Progenitor cell of endocrine pancreas (in vitro differentiated cells): ENCODE results near the gene BTBD9. TPM values are rescaled to one million over a fixed set of nuclear protein-coding genes. Genes with fewer than 3 reads are reported as not detected.

ENCODE experiments used
- DNase-seq: peaks from one replicate; pipeline ENCODE4 v3.0.0; 2021; ENCODE audit warnings: low spot score; ENCODE audit not compliant: unreplicated experiment
- H3K27ac Mint-ChIP-seq: 2 replicates; pipeline ENCODE4 v1.8.0; 2021; ENCODE audit warnings: mild to moderate bottlenecking, moderate library complexity, mixed read lengths
- H3K27me3 Mint-ChIP-seq: 2 replicates; pipeline ENCODE4 v1.8.0; 2021; ENCODE audit warnings: mixed read lengths
- H3K36me3 Mint-ChIP-seq: 2 replicates; pipeline ENCODE4 v1.8.0; 2022; ENCODE audit warnings: mixed read lengths; ENCODE audit not compliant: insufficient read depth
- H3K4me1 Mint-ChIP-seq: 2 replicates; pipeline ENCODE4 v1.8.0; 2021; ENCODE audit warnings: low read depth, mixed read lengths
- H3K4me3 Mint-ChIP-seq: 2 replicates; pipeline ENCODE4 v1.8.0; 2021; ENCODE audit warnings: low read depth, mild to moderate bottlenecking, moderate library complexity, mixed read lengths
- H3K9me3 Mint-ChIP-seq: 2 replicates; pipeline ENCODE4 v1.8.0; 2021; ENCODE audit warnings: low read depth, mixed read lengths
- total RNA-seq: library from RNA; stranded (reverse); gene quantifications from 2 replicates; pipeline ENCODE4 v1.2.1, GENCODE V29; 2021
- TF ChIP-seq, protein P1 (sequence below): fragments of 200-600 bp; sonication (generic); IDR thresholded peaks from one replicate; pipeline ENCODE4 v1.5.0; 2021; ENCODE audit warnings: antibody characterized with exemption, mild to moderate bottlenecking; ENCODE audit not compliant: unreplicated experiment

The BTBD9 gene
- total RNA-seq, 1 donor from 2014 or later: 25.9 TPM

DNA sequence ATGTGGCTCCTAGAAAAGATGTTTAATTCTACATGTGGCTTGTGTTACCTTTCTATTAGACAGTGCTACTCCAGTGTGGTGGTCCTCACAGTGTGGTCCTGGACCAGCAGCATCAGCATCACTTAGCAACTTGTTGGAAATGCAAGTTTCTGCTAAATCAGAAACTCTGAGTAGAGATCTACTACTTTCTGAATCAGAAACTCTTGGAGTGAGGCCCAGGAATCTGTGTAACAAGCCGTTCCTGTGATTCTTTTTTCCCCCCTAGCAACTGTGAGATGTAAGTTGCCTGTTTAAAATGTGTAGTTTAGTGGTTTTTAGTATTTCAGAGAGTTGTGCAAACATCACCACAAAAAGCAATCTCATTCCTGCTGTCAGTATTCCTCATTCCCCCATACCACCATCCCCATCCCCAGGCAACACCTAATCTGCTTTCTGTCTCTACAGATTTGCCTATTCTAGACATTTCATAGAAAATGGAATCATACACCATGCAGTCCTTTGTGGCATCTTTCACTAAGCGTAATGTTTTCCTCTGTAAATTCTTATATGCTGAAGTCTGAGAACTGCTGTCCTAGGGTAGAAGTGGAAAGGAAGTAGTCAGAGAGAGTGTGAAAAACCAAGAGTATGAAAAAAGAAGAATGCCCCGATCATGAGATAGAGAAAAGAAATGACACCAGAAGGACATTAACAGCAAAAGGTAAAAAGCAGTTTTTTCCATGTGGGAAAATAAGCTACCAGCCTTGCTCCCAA, 18.9 kb upstream of the BTBD9 start:
- H3K36me3 Mint-ChIP-seq: peaks cover 6% of the 10 kb centered on the region
- no peak for DNase-seq
- no peaks in the 10 kb centered on the region for H3K27me3 Mint-ChIP-seq
- no peak overlapping the region for H3K4me3 Mint-ChIP-seq
- TF ChIP-seq, protein P1, sequence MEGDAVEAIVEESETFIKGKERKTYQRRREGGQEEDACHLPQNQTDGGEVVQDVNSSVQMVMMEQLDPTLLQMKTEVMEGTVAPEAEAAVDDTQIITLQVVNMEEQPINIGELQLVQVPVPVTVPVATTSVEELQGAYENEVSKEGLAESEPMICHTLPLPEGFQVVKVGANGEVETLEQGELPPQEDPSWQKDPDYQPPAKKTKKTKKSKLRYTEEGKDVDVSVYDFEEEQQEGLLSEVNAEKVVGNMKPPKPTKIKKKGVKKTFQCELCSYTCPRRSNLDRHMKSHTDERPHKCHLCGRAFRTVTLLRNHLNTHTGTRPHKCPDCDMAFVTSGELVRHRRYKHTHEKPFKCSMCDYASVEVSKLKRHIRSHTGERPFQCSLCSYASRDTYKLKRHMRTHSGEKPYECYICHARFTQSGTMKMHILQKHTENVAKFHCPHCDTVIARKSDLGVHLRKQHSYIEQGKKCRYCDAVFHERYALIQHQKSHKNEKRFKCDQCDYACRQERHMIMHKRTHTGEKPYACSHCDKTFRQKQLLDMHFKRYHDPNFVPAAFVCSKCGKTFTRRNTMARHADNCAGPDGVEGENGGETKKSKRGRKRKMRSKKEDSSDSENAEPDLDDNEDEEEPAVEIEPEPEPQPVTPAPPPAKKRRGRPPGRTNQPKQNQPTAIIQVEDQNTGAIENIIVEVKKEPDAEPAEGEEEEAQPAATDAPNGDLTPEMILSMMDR: no peak
- no peak overlapping the region for H3K27ac Mint-ChIP-seq
- no peaks in the 10 kb centered on the region for H3K4me1 Mint-ChIP-seq
- no peaks in the 10 kb centered on the region for H3K9me3 Mint-ChIP-seq

DNA sequence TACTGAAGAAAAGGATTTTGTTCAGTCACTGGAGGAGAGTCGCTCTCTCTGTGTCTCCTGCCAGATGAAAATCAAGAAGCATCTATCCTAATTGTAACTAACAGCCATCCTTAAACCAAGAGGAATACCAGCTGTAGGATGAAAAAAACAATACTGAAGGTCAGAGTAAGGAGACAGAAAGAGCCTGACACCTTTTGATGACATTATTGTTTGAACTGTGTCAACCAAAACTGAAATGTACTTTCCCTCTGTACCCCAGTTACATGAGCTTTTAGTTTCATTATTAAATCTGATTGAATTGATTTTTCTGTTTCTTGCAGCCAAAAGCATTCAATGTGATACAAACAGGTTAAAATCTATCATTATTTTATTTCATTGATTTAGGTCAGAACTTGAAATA, 17.2 kb upstream of the BTBD9 start:
- Mint-ChIP-seq H3K4me3 (no peak overlapping the region), H3K27ac (no peak overlapping the region), H3K9me3 (no peaks in the 10 kb centered on the region), H3K4me1 (no peaks in the 10 kb centered on the region), H3K36me3 (peaks cover 6% of the 10 kb centered on the region), H3K27me3 (no peaks in the 10 kb centered on the region)
- no peak for DNase-seq
- TF ChIP-seq, protein P1: no peak

DNA sequence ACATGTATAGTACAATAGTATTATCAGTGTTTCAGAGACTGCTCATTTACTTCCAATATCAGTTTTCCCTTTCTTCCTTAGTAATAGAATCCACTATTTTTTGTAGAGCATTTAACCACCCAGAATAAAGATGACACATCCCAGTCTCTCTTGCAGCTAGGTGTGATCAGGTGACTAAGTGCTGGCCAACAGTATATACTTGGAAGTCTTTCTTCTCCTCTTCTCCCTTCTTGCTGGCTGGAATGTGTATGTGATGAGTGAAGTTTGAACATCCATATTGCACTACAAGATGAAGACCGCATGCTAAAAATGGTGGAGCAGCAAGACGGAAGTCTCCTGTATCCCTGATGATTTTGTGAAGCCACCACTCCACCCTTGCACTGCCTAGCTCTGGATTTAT, 14.5 kb upstream of the BTBD9 start:
- H3K9me3 Mint-ChIP-seq: no peaks in the 10 kb centered on the region
- H3K27ac Mint-ChIP-seq: no peak overlapping the region
- H3K27me3 Mint-ChIP-seq: no peaks in the 10 kb centered on the region
- H3K36me3 Mint-ChIP-seq: peaks cover 6% of the 10 kb centered on the region
- TF ChIP-seq, protein P1: no peak
- H3K4me1 Mint-ChIP-seq: no peaks in the 10 kb centered on the region
- DNase-seq: no peak
- H3K4me3 Mint-ChIP-seq: no peak overlapping the region

DNA sequence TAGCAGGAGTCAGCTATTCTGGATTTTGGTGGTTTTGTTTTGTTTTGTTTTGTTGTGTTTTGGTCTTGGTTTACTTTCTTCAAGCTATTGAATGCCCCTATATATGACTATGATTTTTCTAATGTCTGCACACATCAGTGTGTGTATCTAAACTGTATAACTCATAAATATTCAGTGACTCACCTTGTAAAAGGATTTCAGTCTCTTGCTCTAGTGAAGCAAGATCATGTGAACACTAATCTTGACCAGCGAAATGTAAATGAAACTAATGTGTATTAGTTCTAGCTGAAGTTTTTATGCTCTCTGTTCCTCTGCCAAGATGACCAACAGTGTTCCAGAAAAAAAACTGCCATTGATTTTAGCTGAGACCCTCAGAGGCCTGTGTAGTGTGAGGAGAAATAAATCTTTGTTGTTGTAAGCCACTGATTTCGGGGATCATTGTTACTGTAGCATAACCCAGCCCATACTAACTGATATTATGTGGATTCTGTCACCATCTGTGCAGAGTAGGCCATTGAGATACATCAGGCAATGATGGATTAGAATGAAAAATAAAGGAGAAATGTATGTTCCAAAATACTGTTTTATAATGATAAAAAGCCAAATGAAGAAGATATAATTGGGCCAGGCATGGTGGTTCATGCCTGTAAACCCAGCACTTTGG, 11.5 kb upstream of the BTBD9 start:
- Mint-ChIP-seq H3K9me3 (no peaks in the 10 kb centered on the region), H3K27me3 (no peaks in the 10 kb centered on the region), H3K36me3 (no peaks in the 10 kb centered on the region), H3K27ac (no peak overlapping the region), H3K4me1 (no peaks in the 10 kb centered on the region), H3K4me3 (no peak overlapping the region)
- TF ChIP-seq, protein P1: no peak
- DNase-seq: no peak

DNA sequence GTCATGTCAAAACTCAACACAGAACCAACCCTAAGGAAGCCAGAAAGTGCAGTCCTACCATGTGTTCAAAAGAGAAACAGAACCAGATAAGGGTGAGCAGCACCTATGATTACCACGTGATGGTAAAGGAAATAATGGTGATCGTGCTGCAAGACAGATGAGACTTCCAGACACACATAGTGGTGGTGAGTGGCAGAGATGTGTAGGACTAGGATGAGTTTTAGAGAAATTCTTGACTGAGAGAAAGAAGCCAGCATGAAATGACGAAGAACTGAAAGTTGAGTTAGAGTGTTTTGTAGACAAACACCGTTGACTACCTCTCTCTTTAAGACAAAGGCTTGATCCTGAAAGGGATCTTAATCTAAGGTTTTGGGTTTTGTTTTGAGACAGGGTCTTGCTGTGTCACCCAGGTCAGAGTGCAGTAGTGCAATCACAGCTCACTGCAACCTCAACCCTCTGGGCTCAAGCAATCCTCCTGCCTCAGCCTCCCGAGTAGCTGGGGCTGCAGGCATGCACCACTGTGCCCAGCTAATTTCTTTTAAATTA, 10.6 kb upstream of the BTBD9 start:
- H3K27ac Mint-ChIP-seq: no peak overlapping the region
- H3K27me3 Mint-ChIP-seq: no peaks in the 10 kb centered on the region
- no peaks in the 10 kb centered on the region for H3K36me3 Mint-ChIP-seq
- TF ChIP-seq, protein P1: no peak
- no peak overlapping the region for H3K4me3 Mint-ChIP-seq
- DNase-seq: no peak
- no peaks in the 10 kb centered on the region for H3K9me3 Mint-ChIP-seq
- no peaks in the 10 kb centered on the region for H3K4me1 Mint-ChIP-seq
